PC-3 (cell line): ENCODE results near the gene POLR3C. TPM values are rescaled to one million over a fixed set of nuclear protein-coding genes. Genes with fewer than 3 reads are reported as not detected.

Source experiments
- ATAC-seq: fragments of 200-7000 bp; cut with Tn5 transposase; 2 replicates; pipeline ENCODE4 v1.9.1; 2020; ENCODE audit warnings: mild to moderate bottlenecking, moderate library complexity
- BruUV-seq: library from RNA; stranded (reverse); fragments of 400-500 nt; replicated peaks from 2 replicates; lab custom pipeline; 2021; lab: Mats Ljungman, UMichigan
- CTCF ChIA-PET: fragments of 300-600 bp; sonication (Branson Sonifier 250); formaldehyde crosslinking; loops from one replicate; lab custom pipeline; 2022; ENCODE audit warnings: antibody characterized with exemption; lab: Charles Lee
- POLR2A ChIA-PET: fragments of 300-600 bp; sonication (Branson Sonifier 250); formaldehyde crosslinking; loops from one replicate; lab custom pipeline; 2022; ENCODE audit warnings: antibody characterized with exemption; ENCODE audit not compliant: unreplicated experiment; lab: Charles Lee
- DNase-seq: peaks from one replicate; pipeline ENCODE4 v3.0.0-alpha.2; 2015
- H2AFZ ChIP-seq: fragments of 300-600 bp; sonication (generic); 2 replicates; pipeline ENCODE4 v1.6.0; 2016; ENCODE audit warnings: antibody characterized with exemption, low read length
- H3F3A ChIP-seq: fragments of 300-600 bp; sonication (generic); one replicate; pipeline ENCODE4 v1.6.0; 2017; ENCODE audit warnings: antibody characterized with exemption, low read length, control low read depth, mild to moderate bottlenecking; ENCODE audit not compliant: unreplicated experiment
- H3K27ac ChIP-seq: fragments of 300-600 bp; sonication (generic); 2 replicates; pipeline ENCODE4 v1.5.1; 2016; ENCODE audit warnings: mild to moderate bottlenecking, low read length
- H3K27me3 ChIP-seq: fragments of 300-600 bp; sonication (generic); 2 replicates; pipeline ENCODE4 v1.6.1; 2016; ENCODE audit warnings: low read length, mixed read lengths
- H3K36me3 ChIP-seq: fragments of 300-600 bp; sonication (generic); 2 replicates; pipeline ENCODE4 v1.6.1; 2016; ENCODE audit warnings: low read depth, mixed run types, low read length, mixed read lengths
- H3K4me1 ChIP-seq: fragments of 300-600 bp; sonication (generic); 2 replicates; pipeline ENCODE4 v1.5.1; 2016; ENCODE audit warnings: low read length; ENCODE audit not compliant: insufficient read depth
- H3K4me2 ChIP-seq: fragments of 300-600 bp; sonication (generic); 2 replicates; pipeline ENCODE4 v1.6.0; 2016; ENCODE audit warnings: low read length
- H3K4me3 ChIP-seq: fragments of 300-600 bp; sonication (generic); 2 replicates; pipeline ENCODE4 v1.5.1; 2016; ENCODE audit warnings: mild to moderate bottlenecking, low read length, mixed read lengths
- H3K79me2 ChIP-seq: fragments of 300-600 bp; sonication (generic); 2 replicates; pipeline ENCODE4 v1.6.1; 2017; ENCODE audit warnings: low read length, mixed read lengths
- H3K9ac ChIP-seq: fragments of 300-600 bp; sonication (generic); 2 replicates; pipeline ENCODE4 v1.6.0; 2016; ENCODE audit warnings: mild to moderate bottlenecking, low read length
- H3K9me2 ChIP-seq: fragments of 300-600 bp; sonication (generic); replicated peaks from 2 replicates; pipeline ENCODE4 v1.6.1; 2016; ENCODE audit warnings: mixed run types, low read length, mixed read lengths
- H3K9me3 ChIP-seq: fragments of 300-600 bp; sonication (generic); 2 replicates; pipeline ENCODE4 v1.6.1; 2016; ENCODE audit warnings: low read length, mixed read lengths
- H4K20me1 ChIP-seq: fragments of 300-600 bp; sonication (generic); 2 replicates; pipeline ENCODE4 v1.6.1; 2016; ENCODE audit warnings: low read length, mixed read lengths
- EZH2 ChIP-seq: fragments of 300-600 bp; sonication (generic); IDR thresholded peaks from one replicate; pipeline ENCODE4 v1.6.1; 2017; ENCODE audit warnings: antibody characterized with exemption, mild to moderate bottlenecking, low read length; ENCODE audit not compliant: unreplicated experiment
- EZH2phosphoT487 ChIP-seq: fragments of 300-600 bp; sonication (generic); IDR thresholded peaks from 2 replicates; pipeline ENCODE4 v1.6.1; 2018; ENCODE audit warnings: mild to moderate bottlenecking, antibody characterized with exemption, low read length, borderline replicate concordance
- intact Hi-C: fragments of 100-400 bp; cut with micrococcal nuclease; formaldehyde crosslinking; loops from 2 replicates; pipeline ENCODE4 v1.9.0; 2023
- total RNA-seq: library from RNA; depleted of rRNA; stranded (reverse); fragments of >200 nt; gene quantifications from 2 replicates; pipeline ENCODE4 v1.2.3, GENCODE V29; 2014
- TF ChIP-seq, protein P1 (sequence below): fragments of 300-600 bp; sonication (generic); conservative IDR thresholded peaks from 2 replicates; pipeline ENCODE4 v1.5.1; 2017; ENCODE audit warnings: antibody characterized with exemption, low read depth, mild to moderate bottlenecking, low read length

POLR3C gene
- total RNA-seq, 1 experiment from 2014 or later = 41.5 TPM

DNA sequence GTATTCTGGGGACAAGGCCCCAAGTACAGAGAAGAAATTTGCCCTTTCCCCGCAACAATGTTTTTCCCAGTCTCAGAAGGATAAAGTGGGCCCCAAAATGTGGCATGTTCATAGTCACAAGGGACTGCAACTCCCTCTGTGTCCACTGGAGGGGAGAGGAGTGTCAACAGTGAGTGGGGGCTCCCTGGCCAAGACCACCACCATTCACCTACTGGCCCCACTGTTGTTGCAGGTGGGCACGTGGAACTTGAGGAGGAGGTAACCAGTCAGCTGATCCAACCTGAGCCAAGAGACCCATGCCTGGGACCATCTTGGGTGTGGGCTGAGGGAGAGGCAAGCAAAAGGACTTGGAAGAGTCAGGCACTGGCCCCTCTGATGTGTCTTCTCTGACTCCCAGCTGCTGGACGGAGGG lies 22.2 kb downstream of the POLR3C start:
- Histone ChIP-seq H3K4me3 (peak overlapping the region; percentile 66), H3K9me2 (no peaks in the 10 kb centered on the region), H3K79me2 (no peaks in the 10 kb centered on the region), H3K27me3 (no peaks in the 10 kb centered on the region), H3F3A (no peaks in the 10 kb centered on the region), H3K9ac (no peak overlapping the region), H3K36me3 (peaks cover 37% of the 10 kb centered on the region), H3K27ac (no peak overlapping the region), H3K4me1 (peaks cover 5% of the 10 kb centered on the region; the same call in 1 of the 2 replicates), H2AFZ (peak overlapping the region; percentile 73), H3K4me2 (peak overlapping the region; percentile 88), H3K9me3 (no peaks in the 10 kb centered on the region), H4K20me1 (no peaks in the 10 kb centered on the region)
- BruUV-seq = no TSS peak
- TF ChIP-seq, protein P1, sequence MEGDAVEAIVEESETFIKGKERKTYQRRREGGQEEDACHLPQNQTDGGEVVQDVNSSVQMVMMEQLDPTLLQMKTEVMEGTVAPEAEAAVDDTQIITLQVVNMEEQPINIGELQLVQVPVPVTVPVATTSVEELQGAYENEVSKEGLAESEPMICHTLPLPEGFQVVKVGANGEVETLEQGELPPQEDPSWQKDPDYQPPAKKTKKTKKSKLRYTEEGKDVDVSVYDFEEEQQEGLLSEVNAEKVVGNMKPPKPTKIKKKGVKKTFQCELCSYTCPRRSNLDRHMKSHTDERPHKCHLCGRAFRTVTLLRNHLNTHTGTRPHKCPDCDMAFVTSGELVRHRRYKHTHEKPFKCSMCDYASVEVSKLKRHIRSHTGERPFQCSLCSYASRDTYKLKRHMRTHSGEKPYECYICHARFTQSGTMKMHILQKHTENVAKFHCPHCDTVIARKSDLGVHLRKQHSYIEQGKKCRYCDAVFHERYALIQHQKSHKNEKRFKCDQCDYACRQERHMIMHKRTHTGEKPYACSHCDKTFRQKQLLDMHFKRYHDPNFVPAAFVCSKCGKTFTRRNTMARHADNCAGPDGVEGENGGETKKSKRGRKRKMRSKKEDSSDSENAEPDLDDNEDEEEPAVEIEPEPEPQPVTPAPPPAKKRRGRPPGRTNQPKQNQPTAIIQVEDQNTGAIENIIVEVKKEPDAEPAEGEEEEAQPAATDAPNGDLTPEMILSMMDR = peak; percentile 77
- TF ChIP-seq EZH2phosphoT487 = no peak
- ATAC-seq (peak; percentile 34), DNase-seq (peak; percentile 41)
- intact Hi-C loops = no loop called here
- ChIA-PET CTCF (interaction anchor here (3.3 kb wide), 1 partner anchor 13 kb away, joined by 29 read pairs; the partner anchor contains the start of gene PIAS3), POLR2A (no interaction called here)

DNA sequence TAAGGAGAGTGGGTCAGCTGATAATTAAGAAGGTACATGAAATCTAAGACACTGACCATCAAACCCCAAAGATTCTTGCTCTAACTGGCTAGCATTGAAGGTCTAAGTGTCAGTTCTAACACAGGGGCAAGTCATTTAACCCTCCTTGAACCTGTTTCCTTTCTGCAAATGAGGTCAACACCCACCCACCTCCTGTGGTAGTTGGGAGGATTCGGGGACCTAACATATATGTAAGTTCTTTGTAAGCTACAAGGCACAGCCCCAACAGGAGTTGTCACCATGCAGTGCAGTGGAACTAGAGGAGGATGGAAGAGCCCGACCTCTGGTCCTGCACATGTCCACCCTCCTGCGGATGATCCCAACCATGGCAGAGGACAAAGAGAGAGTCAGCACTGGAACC lies 23.8 kb downstream of the POLR3C start:
- POLR2A ChIA-PET = no interaction called here
- Histone ChIP-seq H3K9me2 (no peaks in the 10 kb centered on the region), H3K79me2 (no peaks in the 10 kb centered on the region), H3K9ac (no peak overlapping the region), H3K27ac (no peak overlapping the region), H3K4me3 (no peak overlapping the region), H3K4me2 (no peak overlapping the region), H4K20me1 (no peaks in the 10 kb centered on the region), H3K4me1 (peaks cover 5% of the 10 kb centered on the region; the same call in 1 of the 2 replicates), H3K9me3 (no peaks in the 10 kb centered on the region), H3F3A (no peaks in the 10 kb centered on the region), H3K27me3 (no peaks in the 10 kb centered on the region), H3K36me3 (peaks cover 28% of the 10 kb centered on the region), H2AFZ (no peak overlapping the region)
- CTCF ChIA-PET = interaction anchor here (0.6 to 3.3 kb wide), 3 partner anchors 11 to 159 kb away, joined by 3 to 29 read pairs (median 3); partner anchors contain the start of gene PIAS3
- intact Hi-C loops = no loop called here
- BruUV-seq = no TSS peak
- DNase-seq = no peak
- TF ChIP-seq, protein P1 = no peak
- TF ChIP-seq EZH2 = no peak
- ATAC-seq = no peak

DNA sequence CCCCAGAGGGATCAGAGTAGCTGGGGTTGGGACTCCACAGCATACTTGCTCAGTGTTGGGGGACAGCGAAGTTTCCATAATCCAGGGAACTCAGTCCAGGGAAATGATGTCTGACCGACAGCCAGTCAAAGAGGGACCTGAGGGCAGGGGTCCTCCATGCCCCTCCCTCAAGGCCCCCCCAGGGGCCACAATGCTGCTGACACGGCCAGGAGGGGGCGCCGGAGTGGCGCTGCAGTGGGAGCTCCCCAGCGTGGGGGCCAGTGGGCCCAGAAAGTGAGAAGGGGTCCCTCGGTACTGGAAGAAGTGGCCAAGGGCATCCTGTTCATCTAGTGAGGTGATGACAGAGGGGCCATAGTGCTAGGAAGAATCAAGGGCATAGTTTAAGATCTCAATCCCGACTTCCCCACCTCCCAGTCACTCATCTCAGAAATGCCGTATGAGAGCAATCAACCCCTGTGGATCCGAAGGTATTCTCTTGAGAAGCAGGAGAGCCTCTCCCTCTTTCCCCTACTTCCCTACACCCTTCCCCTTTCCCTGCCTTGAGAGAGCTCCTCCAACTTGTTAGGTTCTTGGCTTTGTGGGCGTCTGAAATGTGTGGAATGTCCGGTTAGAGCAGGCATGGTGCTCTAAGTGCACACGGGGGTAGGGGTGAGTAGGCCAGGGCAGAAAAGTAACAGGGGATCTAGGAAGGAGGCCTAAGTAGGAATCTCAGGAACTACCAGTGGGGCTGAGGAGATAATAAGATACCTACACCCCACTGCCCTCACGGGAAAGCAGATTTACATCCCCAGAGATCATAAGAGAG lies 25.6 kb downstream of the POLR3C start:
- H3K4me2 ChIP-seq = no peak overlapping the region
- no peaks in the 10 kb centered on the region for H3K79me2 ChIP-seq
- peaks cover 5% of the 10 kb centered on the region; the same call in 1 of the 2 replicates for H3K4me1 ChIP-seq
- ChIA-PET CTCF (interaction anchor here (1.3 kb wide), 1 partner anchor 10 kb away, joined by 4 read pairs; the partner anchor contains the start of gene PIAS3), POLR2A (no interaction called here)
- no peak overlapping the region for H3K27ac ChIP-seq
- no peak for DNase-seq
- no peaks in the 10 kb centered on the region for H3K9me2 ChIP-seq
- no peak overlapping the region for H3K4me3 ChIP-seq
- no peaks in the 10 kb centered on the region for H3F3A ChIP-seq
- no peak for TF ChIP-seq EZH2
- no peak for TF ChIP-seq EZH2phosphoT487
- TF ChIP-seq, protein P1 = peak; percentile 74
- no TSS peak for BruUV-seq
- no peak overlapping the region for H3K9ac ChIP-seq
- H2AFZ ChIP-seq = no peak overlapping the region
- no peaks in the 10 kb centered on the region for H3K9me3 ChIP-seq
- intact Hi-C loops = no loop called here
- no peak for ATAC-seq
- H4K20me1 ChIP-seq = no peaks in the 10 kb centered on the region
- peaks cover 41% of the 10 kb centered on the region for H3K36me3 ChIP-seq
- no peaks in the 10 kb centered on the region for H3K27me3 ChIP-seq
